ENCODE data around the gene PTGIR.

DNA sequence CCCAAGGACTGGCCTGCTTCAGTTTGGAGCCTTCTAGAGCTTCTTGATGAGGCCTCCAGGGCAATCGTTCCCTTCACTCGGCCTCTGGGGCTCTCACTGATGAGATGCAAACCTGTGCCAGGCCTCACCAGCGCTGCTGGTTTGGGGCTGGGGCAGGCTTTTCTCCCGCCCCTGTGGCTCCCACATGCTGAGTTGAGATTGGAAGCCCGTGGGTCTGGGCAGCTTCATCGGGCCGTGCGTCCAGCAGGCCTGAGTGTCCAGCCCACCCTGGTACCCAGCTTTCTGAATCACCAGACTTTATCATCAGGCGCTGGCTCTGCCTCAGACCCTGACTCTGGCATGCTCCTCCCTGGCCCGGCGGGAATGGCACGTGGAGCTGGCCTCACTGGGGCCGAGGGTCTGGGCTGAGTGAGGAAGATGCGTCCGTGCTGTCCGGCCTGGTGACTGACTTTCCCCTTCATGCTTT is 19.5 kb downstream of the PTGIR start:
- TF ChIP-seq ATF1 (CRISPR knock-in tag; IDR thresholded peaks at IDR 0.05) (no peak), NFYB (CRISPR knock-in tag; conservative IDR thresholded peaks at IDR 0.05; ENCODE audit: low read depth) (no peak), CREB1 (CRISPR knock-in tag; IDR thresholded peaks at IDR 0.05) (no peak), FOXJ3 (CRISPR knock-in tag; IDR thresholded peaks at IDR 0.05; ENCODE audit: borderline replicate concordance) (no peak), ZNF121 (CRISPR knock-in tag; IDR thresholded peaks at IDR 0.05) (no peak), JUN (CRISPR knock-in tag; IDR thresholded peaks at IDR 0.05) (no peak)
- TF ChIP-seq, protein P1, sequence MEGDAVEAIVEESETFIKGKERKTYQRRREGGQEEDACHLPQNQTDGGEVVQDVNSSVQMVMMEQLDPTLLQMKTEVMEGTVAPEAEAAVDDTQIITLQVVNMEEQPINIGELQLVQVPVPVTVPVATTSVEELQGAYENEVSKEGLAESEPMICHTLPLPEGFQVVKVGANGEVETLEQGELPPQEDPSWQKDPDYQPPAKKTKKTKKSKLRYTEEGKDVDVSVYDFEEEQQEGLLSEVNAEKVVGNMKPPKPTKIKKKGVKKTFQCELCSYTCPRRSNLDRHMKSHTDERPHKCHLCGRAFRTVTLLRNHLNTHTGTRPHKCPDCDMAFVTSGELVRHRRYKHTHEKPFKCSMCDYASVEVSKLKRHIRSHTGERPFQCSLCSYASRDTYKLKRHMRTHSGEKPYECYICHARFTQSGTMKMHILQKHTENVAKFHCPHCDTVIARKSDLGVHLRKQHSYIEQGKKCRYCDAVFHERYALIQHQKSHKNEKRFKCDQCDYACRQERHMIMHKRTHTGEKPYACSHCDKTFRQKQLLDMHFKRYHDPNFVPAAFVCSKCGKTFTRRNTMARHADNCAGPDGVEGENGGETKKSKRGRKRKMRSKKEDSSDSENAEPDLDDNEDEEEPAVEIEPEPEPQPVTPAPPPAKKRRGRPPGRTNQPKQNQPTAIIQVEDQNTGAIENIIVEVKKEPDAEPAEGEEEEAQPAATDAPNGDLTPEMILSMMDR (IDR thresholded peaks at IDR 0.05), result no peak
- TF ChIP-seq, protein P2, sequence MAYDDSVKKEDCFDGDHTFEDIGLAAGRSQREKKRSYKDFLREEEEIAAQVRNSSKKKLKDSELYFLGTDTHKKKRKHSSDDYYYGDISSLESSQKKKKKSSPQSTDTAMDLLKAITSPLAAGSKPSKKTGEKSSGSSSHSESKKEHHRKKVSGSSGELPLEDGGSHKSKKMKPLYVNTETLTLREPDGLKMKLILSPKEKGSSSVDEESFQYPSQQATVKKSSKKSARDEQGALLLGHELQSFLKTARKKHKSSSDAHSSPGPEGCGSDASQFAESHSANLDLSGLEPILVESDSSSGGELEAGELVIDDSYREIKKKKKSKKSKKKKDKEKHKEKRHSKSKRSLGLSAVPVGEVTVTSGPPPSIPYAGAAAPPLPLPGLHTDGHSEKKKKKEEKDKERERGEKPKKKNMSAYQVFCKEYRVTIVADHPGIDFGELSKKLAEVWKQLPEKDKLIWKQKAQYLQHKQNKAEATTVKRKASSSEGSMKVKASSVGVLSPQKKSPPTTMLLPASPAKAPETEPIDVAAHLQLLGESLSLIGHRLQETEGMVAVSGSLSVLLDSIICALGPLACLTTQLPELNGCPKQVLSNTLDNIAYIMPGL (CRISPR knock-in tag; IDR thresholded peaks at IDR 0.05), result no peak
- TF ChIP-seq, protein P3, sequence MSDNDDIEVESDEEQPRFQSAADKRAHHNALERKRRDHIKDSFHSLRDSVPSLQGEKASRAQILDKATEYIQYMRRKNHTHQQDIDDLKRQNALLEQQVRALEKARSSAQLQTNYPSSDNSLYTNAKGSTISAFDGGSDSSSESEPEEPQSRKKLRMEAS (CRISPR knock-in tag; IDR thresholded peaks at IDR 0.05), result no peak
- TF ChIP-seq, protein P4, sequence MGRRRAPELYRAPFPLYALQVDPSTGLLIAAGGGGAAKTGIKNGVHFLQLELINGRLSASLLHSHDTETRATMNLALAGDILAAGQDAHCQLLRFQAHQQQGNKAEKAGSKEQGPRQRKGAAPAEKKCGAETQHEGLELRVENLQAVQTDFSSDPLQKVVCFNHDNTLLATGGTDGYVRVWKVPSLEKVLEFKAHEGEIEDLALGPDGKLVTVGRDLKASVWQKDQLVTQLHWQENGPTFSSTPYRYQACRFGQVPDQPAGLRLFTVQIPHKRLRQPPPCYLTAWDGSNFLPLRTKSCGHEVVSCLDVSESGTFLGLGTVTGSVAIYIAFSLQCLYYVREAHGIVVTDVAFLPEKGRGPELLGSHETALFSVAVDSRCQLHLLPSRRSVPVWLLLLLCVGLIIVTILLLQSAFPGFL (CRISPR knock-in tag; IDR thresholded peaks at IDR 0.05; ENCODE audit: borderline replicate concordance), result no peak
- TF ChIP-seq, protein P5, sequence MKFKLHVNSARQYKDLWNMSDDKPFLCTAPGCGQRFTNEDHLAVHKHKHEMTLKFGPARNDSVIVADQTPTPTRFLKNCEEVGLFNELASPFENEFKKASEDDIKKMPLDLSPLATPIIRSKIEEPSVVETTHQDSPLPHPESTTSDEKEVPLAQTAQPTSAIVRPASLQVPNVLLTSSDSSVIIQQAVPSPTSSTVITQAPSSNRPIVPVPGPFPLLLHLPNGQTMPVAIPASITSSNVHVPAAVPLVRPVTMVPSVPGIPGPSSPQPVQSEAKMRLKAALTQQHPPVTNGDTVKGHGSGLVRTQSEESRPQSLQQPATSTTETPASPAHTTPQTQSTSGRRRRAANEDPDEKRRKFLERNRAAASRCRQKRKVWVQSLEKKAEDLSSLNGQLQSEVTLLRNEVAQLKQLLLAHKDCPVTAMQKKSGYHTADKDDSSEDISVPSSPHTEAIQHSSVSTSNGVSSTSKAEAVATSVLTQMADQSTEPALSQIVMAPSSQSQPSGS (CRISPR knock-in tag; IDR thresholded peaks at IDR 0.05; ENCODE audit: borderline replicate concordance, low read depth), result no peak
- TF ChIP-seq, protein P6, sequence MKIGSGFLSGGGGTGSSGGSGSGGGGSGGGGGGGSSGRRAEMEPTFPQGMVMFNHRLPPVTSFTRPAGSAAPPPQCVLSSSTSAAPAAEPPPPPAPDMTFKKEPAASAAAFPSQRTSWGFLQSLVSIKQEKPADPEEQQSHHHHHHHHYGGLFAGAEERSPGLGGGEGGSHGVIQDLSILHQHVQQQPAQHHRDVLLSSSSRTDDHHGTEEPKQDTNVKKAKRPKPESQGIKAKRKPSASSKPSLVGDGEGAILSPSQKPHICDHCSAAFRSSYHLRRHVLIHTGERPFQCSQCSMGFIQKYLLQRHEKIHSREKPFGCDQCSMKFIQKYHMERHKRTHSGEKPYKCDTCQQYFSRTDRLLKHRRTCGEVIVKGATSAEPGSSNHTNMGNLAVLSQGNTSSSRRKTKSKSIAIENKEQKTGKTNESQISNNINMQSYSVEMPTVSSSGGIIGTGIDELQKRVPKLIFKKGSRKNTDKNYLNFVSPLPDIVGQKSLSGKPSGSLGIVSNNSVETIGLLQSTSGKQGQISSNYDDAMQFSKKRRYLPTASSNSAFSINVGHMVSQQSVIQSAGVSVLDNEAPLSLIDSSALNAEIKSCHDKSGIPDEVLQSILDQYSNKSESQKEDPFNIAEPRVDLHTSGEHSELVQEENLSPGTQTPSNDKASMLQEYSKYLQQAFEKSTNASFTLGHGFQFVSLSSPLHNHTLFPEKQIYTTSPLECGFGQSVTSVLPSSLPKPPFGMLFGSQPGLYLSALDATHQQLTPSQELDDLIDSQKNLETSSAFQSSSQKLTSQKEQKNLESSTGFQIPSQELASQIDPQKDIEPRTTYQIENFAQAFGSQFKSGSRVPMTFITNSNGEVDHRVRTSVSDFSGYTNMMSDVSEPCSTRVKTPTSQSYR (CRISPR knock-in tag; IDR thresholded peaks at IDR 0.05), result no peak
- TF ChIP-seq, protein P7, sequence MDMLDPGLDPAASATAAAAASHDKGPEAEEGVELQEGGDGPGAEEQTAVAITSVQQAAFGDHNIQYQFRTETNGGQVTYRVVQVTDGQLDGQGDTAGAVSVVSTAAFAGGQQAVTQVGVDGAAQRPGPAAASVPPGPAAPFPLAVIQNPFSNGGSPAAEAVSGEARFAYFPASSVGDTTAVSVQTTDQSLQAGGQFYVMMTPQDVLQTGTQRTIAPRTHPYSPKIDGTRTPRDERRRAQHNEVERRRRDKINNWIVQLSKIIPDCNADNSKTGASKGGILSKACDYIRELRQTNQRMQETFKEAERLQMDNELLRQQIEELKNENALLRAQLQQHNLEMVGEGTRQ (CRISPR knock-in tag; IDR thresholded peaks at IDR 0.05), result no peak
